22Rv1 (cell line): ENCODE results near the gene TNNT2.

Experiments used
- CTCF ChIP-seq: fragments of 450-650 bp; IDR thresholded peaks from 2 replicates; pipeline ENCODE4 v1.5.1; 2017; ENCODE audit warnings: mild to moderate bottlenecking
- ZFX ChIP-seq: fragments of 450-650 bp; IDR thresholded peaks from 2 replicates; pipeline ENCODE4 v1.6.1; 2017; ENCODE audit warnings: antibody characterized with exemption, borderline replicate concordance

GRCh38 chr1:201393076-201393475 lies 15.6 kb upstream of the TNNT2 start:
- TF ChIP-seq CTCF: no peak
- no peak for TF ChIP-seq ZFX
